ENCODE data around the gene CTSA.

The CTSA gene

GRCh38 chr20:45886590-45887345 lies 4.4 kb upstream of the CTSA start:
- H3K27ac ChIP-seq (ENCODE audit: low read length) = no peak overlapping the region
- no peaks in the 10 kb centered on the region for H3K27me3 ChIP-seq (ENCODE audit: low read depth, low read length)
- H3K9me3 ChIP-seq (ENCODE audit: insufficient read depth, low read length) = no peaks in the 10 kb centered on the region
- no peak overlapping the region for H3K4me3 ChIP-seq (ENCODE audit: low read length)
- H4K20me1 ChIP-seq (ENCODE audit: insufficient read depth, low read length) = no peaks in the 10 kb centered on the region
- no peak overlapping the region for H2AFZ ChIP-seq (ENCODE audit: low read depth, low read length)
- no peak overlapping the region for H3K4me2 ChIP-seq (ENCODE audit: low read length)
- H3K36me3 ChIP-seq (replicated peaks; ENCODE audit: low read depth, low read length) = peaks cover 24% of the 10 kb centered on the region
- TF ChIP-seq EZH2phosphoT487 (IDR thresholded peaks at IDR 0.05; ENCODE audit: low read depth) (no peak), CTCF (IDR thresholded peaks at IDR 0.05; ENCODE audit: low read depth, low read length) (no peak)
- H3K79me2 ChIP-seq (ENCODE audit: low read length) = peaks cover 12% of the 10 kb centered on the region
- no peak overlapping the region for H3K9ac ChIP-seq (ENCODE audit: low read length)
- peaks cover 18% of the 10 kb centered on the region for H3K4me1 ChIP-seq (ENCODE audit: low read length)

DNA sequence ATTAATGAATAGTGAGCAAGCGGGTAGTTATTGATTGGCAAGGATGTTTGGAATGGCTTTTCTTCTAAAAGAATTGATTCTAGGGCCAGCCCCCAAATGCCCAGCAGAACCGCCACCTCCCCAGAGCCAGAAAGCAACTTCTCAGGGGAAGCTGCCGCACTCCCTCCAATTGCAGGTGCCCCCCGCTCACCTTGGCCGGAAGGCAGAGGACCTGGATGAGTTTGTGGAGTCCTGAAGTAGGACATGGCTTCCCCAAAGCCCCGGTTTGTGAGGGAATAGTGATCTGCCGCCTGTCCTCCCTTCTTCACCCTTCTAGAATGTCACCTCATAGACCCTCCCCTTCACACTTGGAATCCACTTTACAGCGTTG lies 3.8 kb upstream of the CTSA start, which contains the start of gene SPATA25:
TSS of gene SPATA25 (minus strand) at position 277 of the 370 bp plus-strand sequence. CDS start at position 245, 32 bp downstream.
- Histone ChIP-seq H3K9ac (ENCODE audit: low read length) (no peak within 1 kb of the TSS), H3K4me2 (ENCODE audit: low read length) (no peak within 1 kb of the TSS), H3K27ac (ENCODE audit: low read length) (no peak within 1 kb of the TSS), H3K4me1 (ENCODE audit: low read length) (peaks cover 19% of the 10 kb centered on the region), H2AFZ (ENCODE audit: low read depth, low read length) (no peak within 1 kb of the TSS), H3K4me3 (ENCODE audit: low read length) (no peak within 1 kb of the TSS), H3K36me3 (replicated peaks; ENCODE audit: low read depth, low read length) (peaks cover 24% of the 10 kb centered on the region), H4K20me1 (ENCODE audit: insufficient read depth, low read length) (no peaks in the 10 kb centered on the region), H3K79me2 (ENCODE audit: low read length) (peaks cover 7% of the 10 kb centered on the region; the same call in 1 of the 2 replicates), H3K9me3 (ENCODE audit: insufficient read depth, low read length) (no peaks in the 10 kb centered on the region), H3K27me3 (ENCODE audit: low read depth, low read length) (no peaks in the 10 kb centered on the region)
- TF ChIP-seq EZH2phosphoT487 (IDR thresholded peaks at IDR 0.05; ENCODE audit: low read depth) (no peak), CTCF (IDR thresholded peaks at IDR 0.05; ENCODE audit: low read depth, low read length) (no peak)

DNA sequence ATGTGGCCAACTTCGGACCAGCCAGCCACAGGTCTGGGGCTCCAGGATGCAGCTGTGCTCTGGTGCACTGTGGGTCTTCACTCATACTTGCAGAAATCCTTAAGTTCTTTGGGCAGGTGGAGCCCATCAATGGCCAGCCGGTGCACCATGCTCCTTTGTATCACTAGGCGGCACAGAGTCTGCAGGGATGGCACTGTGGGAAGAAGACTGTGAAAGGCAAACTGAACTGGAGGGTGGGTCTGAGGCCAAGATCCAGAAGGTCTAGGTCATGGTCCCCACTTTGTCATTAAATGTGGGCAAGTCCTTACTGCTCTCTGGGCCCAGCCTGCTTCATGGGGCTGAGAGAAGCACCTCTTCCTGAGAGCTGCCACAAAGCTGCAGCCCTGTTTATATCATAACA lies 2.5 kb upstream of the CTSA start:
- no peak overlapping the region for H3K4me2 ChIP-seq (ENCODE audit: low read length)
- peaks cover 19% of the 10 kb centered on the region for H3K4me1 ChIP-seq (ENCODE audit: low read length)
- H3K27ac ChIP-seq (ENCODE audit: low read length) = no peak overlapping the region
- H3K36me3 ChIP-seq (replicated peaks; ENCODE audit: low read depth, low read length) = peaks cover 12% of the 10 kb centered on the region
- TF ChIP-seq CTCF (IDR thresholded peaks at IDR 0.05; ENCODE audit: low read depth, low read length) (no peak), EZH2phosphoT487 (IDR thresholded peaks at IDR 0.05; ENCODE audit: low read depth) (no peak)
- no peaks in the 10 kb centered on the region for H3K27me3 ChIP-seq (ENCODE audit: low read depth, low read length)
- H3K79me2 ChIP-seq (ENCODE audit: low read length) = no peaks in the 10 kb centered on the region
- no peak overlapping the region for H3K4me3 ChIP-seq (ENCODE audit: low read length)
- H3K9me3 ChIP-seq (ENCODE audit: insufficient read depth, low read length) = no peaks in the 10 kb centered on the region
- H4K20me1 ChIP-seq (ENCODE audit: insufficient read depth, low read length) = no peaks in the 10 kb centered on the region
- H2AFZ ChIP-seq (ENCODE audit: low read depth, low read length) = no peak overlapping the region
- H3K9ac ChIP-seq (ENCODE audit: low read length) = no peak overlapping the region

DNA sequence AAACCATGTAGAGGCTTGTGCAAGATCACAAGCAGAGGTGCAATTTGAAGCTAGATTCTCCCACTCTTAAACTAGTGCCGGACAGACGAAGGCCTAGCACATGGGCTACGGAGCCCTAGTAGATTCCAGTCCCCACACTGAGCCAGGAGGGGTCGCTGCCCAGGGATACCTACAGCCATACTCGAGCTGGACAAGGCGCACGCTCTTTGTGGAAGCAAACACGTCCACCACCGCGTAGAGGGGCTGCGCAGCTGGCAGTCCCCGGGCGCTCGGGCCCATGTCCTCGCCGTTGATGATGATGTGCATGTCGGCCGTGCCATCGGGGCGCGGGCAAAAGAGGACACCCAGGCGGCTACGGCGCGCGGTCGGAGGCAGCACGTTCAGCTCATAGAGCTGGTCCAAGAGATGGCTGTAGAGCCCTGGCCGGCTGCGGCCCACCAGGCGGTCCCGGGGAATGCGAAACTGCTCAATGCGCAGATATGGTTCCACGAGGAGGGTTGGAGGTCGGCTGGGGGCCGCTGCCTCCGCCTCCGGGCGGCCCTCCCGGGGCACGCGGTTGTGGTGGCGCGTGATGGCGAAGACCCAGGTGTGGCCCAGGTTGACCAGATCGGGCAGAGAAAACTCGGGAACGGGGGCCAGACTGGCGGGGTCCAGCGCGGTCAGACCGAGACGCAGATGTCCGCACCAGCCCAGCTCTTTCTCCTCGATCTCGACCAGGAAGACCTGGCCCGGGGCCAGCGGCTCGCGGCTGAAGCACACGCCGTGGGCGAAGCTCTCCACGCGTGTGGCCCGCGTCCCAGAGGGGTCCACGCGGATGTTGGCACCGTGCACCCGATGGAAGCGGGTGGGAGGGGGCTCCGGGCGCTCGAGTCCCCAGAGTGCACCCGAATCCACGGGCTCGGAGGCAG lies 804 bp upstream of the CTSA start:
- Histone ChIP-seq H3K4me2 (ENCODE audit: low read length) (peak overlapping the region; percentile 89), H3K36me3 (replicated peaks; ENCODE audit: low read depth, low read length) (peaks cover 7% of the 10 kb centered on the region), H2AFZ (ENCODE audit: low read depth, low read length) (peak overlapping the region; percentile 86), H3K27me3 (ENCODE audit: low read depth, low read length) (no peaks in the 10 kb centered on the region), H3K79me2 (ENCODE audit: low read length) (no peaks in the 10 kb centered on the region), H3K9me3 (ENCODE audit: insufficient read depth, low read length) (no peaks in the 10 kb centered on the region), H3K4me1 (ENCODE audit: low read length) (peaks cover 11% of the 10 kb centered on the region), H3K9ac (ENCODE audit: low read length) (peak overlapping the region; percentile 64), H3K27ac (ENCODE audit: low read length) (no peak overlapping the region), H3K4me3 (ENCODE audit: low read length) (peak overlapping the region; percentile 84), H4K20me1 (ENCODE audit: insufficient read depth, low read length) (no peaks in the 10 kb centered on the region)
- no peak for TF ChIP-seq CTCF (IDR thresholded peaks at IDR 0.05; ENCODE audit: low read depth, low read length)
- TF ChIP-seq EZH2phosphoT487 (IDR thresholded peaks at IDR 0.05; ENCODE audit: low read depth) = no peak

Measured in OCI-LY3 (cell line).